K562 (cell line): ENCODE measurements around the gene GNAQ. TPM values are rescaled to one million over a fixed set of nuclear protein-coding genes. Genes with fewer than 3 reads are reported as not detected.

ENCODE experiments used
- ATAC-seq: fragments of 200-7000 bp; cut with Tn5 transposase; 3 replicates; pipeline ENCODE4 v1.9.1; 2020; ENCODE audit warnings: moderate library complexity
- BruUV-seq: library from RNA; stranded (reverse); fragments of 400-500 nt; replicated peaks from 2 replicates; lab custom pipeline; 2021; lab: Mats Ljungman, UMichigan
- CTCF ChIA-PET: fragments of 300-600 bp; formaldehyde crosslinking; extraction: SDS; loops from one replicate; lab custom pipeline; 2021; ENCODE audit warnings: low intra/inter-chr PET ratio; lab: Yijun Ruan, JAX
- POLR2A ChIA-PET: fragments of 300-600, 350-650 bp; sonication (Branson Sonifier 250); formaldehyde crosslinking; extraction: SDS; loops from one replicate; lab custom pipeline; 2021; ENCODE audit warnings: antibody characterized with exemption, inconsistent platforms; lab: Yijun Ruan, JAX
- DNase-seq, 4 experiments: peaks; one replicate each; pipeline versions ENCODE4 v3.0.0 to v3.0.0-alpha.2; 2011 to 2018; ENCODE audit warnings: low spot score in 3 of 4, mixed read lengths in 3 of 4; ENCODE audit errors: extremely low read depth in 1 of 4
- FAIRE-seq: peaks from 2 replicates; lab custom pipeline; 2011; peaks lifted over from hg19 to GRCh38; lab: Jason Lieb, UNC
- H2AFZ ChIP-seq: 2 replicates; pipeline ENCODE4 v1.6.0; 2011; ENCODE audit warnings: low read depth, low read length, control low read depth, inconsistent platforms
- H3K27ac ChIP-seq: fragments of 200-600 bp; 3 replicates; pipeline ENCODE4 v1.8.0; 2011; ENCODE audit warnings: low read depth, mild to moderate bottlenecking, control low read depth, inconsistent platforms, low read length, moderate library complexity, mixed read lengths; ENCODE audit errors: extremely low read depth
- H3K27me3 ChIP-seq, 2 experiments: fragments of 300-600 bp in 1 of 2; 2 replicates in 1 of 2; 3 replicates in 1 of 2; pipeline versions ENCODE4 v1.6.0 to v1.8.0; 2011; ENCODE audit warnings: inconsistent platforms in 2 of 2, low read length in 2 of 2, mild to moderate bottlenecking in 1 of 2, mixed read lengths in 1 of 2, moderate library complexity in 1 of 2; ENCODE audit not compliant: control insufficient read depth in 2 of 2, insufficient read depth in 2 of 2
- H3K36me3 ChIP-seq: fragments of 300-600 bp; 3 replicates; pipeline ENCODE4 v1.8.0; 2011; ENCODE audit warnings: mild to moderate bottlenecking, low read length, inconsistent platforms; ENCODE audit not compliant: control insufficient read depth, insufficient read depth
- H3K4me1 ChIP-seq, 2 experiments: fragments of 200-600 bp in 1 of 2; replicated peaks in 1 of 2; 2 replicates in 1 of 2; 3 replicates in 1 of 2; pipeline versions ENCODE4 v1.5.1 to v1.8.0; 2011; ENCODE audit warnings: inconsistent platforms in 2 of 2, low read length in 2 of 2, mild to moderate bottlenecking in 1 of 2, mixed read lengths in 1 of 2, moderate library complexity in 1 of 2; ENCODE audit not compliant: control insufficient read depth in 2 of 2, insufficient read depth in 2 of 2
- H3K4me2 ChIP-seq: 2 replicates; pipeline ENCODE4 v1.6.1; 2011; ENCODE audit warnings: low read length, control low read depth, inconsistent platforms, mixed read lengths; ENCODE audit not compliant: insufficient read depth
- H3K4me3 ChIP-seq: fragments of 200-600 bp; sonication (generic), shearing (Covaris generic); 2 replicates; pipeline ENCODE4 v1.5.1; 2016; ENCODE audit warnings: control low read depth, inconsistent platforms
- H3K79me2 ChIP-seq: fragments of 200-600 bp; 3 replicates; pipeline ENCODE4 v1.8.0; 2011; ENCODE audit warnings: low read length, inconsistent platforms; ENCODE audit not compliant: control insufficient read depth, insufficient read depth
- H3K9ac ChIP-seq, 2 experiments: 2 replicates each; pipeline versions ENCODE4 v1.6.0 to v1.6.1; 2011; ENCODE audit warnings: low read depth in 2 of 2, low read length in 2 of 2, control low read depth in 1 of 2, inconsistent platforms in 1 of 2, mild to moderate bottlenecking in 1 of 2, mixed read lengths in 1 of 2; ENCODE audit not compliant: insufficient read depth in 1 of 2
- H3K9me1 ChIP-seq: one replicate; pipeline ENCODE4 v1.6.0; 2011; ENCODE audit warnings: inconsistent platforms, mild to moderate bottlenecking, low read length, moderate library complexity; ENCODE audit not compliant: control insufficient read depth, insufficient read depth
- H3K9me3 ChIP-seq: replicated peaks from 2 replicates; pipeline ENCODE4 v1.5.1; 2011; ENCODE audit warnings: low read depth, low read length, inconsistent platforms; ENCODE audit not compliant: control insufficient read depth, insufficient read depth
- H4K20me1 ChIP-seq: replicated peaks from 2 replicates; pipeline ENCODE4 v1.6.1; 2011; ENCODE audit warnings: low read length, inconsistent platforms, mixed read lengths; ENCODE audit not compliant: control insufficient read depth, insufficient read depth
- IRF2 ChIP-seq: sonication (generic); formaldehyde crosslinking; IDR thresholded peaks from 2 replicates; pipeline ENCODE4 v1.8.1; 2022; ENCODE audit warnings: mild to moderate bottlenecking, missing genetic modification reagents
- MBD1 ChIP-seq: fragments of 250-450 bp; sonication (Bioruptor Pico); IDR thresholded peaks from 2 replicates; pipeline ENCODE4 v1.8.0; 2022; ENCODE audit warnings: inconsistent platforms
- MITF ChIP-seq: IDR thresholded peaks from 2 replicates; pipeline ENCODE4 v1.6.1; 2014; ENCODE audit warnings: antibody characterized with exemption
- NFXL1 ChIP-seq: fragments of 450-650 bp; formaldehyde crosslinking; IDR thresholded peaks from 2 replicates; pipeline ENCODE4 v1.4.0; 2021; ENCODE audit warnings: mild to moderate bottlenecking
- PBX2 ChIP-seq, 2 experiments: IDR thresholded peaks in 1 of 2; conservative IDR thresholded peaks in 1 of 2; 2 replicates each; pipeline ENCODE4 v1.6.1; 2016; ENCODE audit warnings: low read depth in 2 of 2, mild to moderate bottlenecking in 1 of 2, missing compliant biosample characterization in 1 of 2, missing genetic modification characterization in 1 of 2, moderate library complexity in 1 of 2
- WGBS: fragments of 100-300 bp; shearing (Covaris generic); methylation state at CpG from one replicate; pipeline ENCODE4 v1.1.6; 2016; ENCODE audit warnings: low coverage, mixed read lengths; ENCODE audit not compliant: insufficient coverage; ENCODE audit errors: missing lambda C conversion rate; 5-methylcytosine and 5-hydroxymethylcytosine counted together
- in situ Hi-C: fragments of 300-500 bp; cut with MboI; formaldehyde crosslinking; loops from 4 replicates; pipeline ENCODE4 v1.15.0; 2018; ENCODE audit warnings: inconsistent platforms, mixed read lengths
- intact Hi-C: fragments of 100-400 bp; cut with micrococcal nuclease; formaldehyde crosslinking; loops from 2 replicates; pipeline ENCODE4 v1.14.2; 2022
- polyA plus RNA-seq, 8 experiments: library from polyadenylated mRNA; depleted of rRNA in 4 of 8; stranded (reverse) in 5 of 8; unstranded in 3 of 8; fragments of >200 nt; fragmentation: Nextera tagmentation in 2 of 8; fragmentation: Illumina TruSeq in 1 of 8; extraction: Ambion mirVana in 2 of 8; extraction: Trizol in 1 of 8; gene quantifications; 2 replicates each; pipeline versions ENCODE4 v1.2.1 to v1.2.3, GENCODE V29; 2011 to 2014; ENCODE audit warnings: inconsistent platforms in 1 of 8, missing spikeins in 1 of 8
- total RNA-seq, 7 experiments: library from RNA; depleted of rRNA in 6 of 7; stranded (reverse); fragments of >200 nt in 6 of 7; fragmentation: Illumina TruSeq in 2 of 7; extraction: Trizol in 2 of 7; gene quantifications; 2 replicates each; pipeline versions ENCODE4 v1.2.1 to v1.2.3, GENCODE V29; 2011 to 2021; ENCODE audit warnings: low replicate concordance in 1 of 7

Gene GNAQ
- total and polyA plus RNA-seq, 9 of the 15 experiments (the other 6 are each of a cell fraction or from before 2014, with no cell fraction given) = 4.8 to 27.9 (median 17.5) TPM

GRCh38 chr9:77985996-77986395, 45.6 kb downstream of the GNAQ start:
- no peak for ATAC-seq
- POLR2A ChIA-PET = interaction anchor here (1.2 to 1.6 kb wide), 2 partner anchors 9 to 47 kb away, joined by 3 to 4 read pairs; no protein-coding TSS in a partner anchor
- no peak for FAIRE-seq
- H3K4me1 ChIP-seq = peaks cover 12 to 47% of the 10 kb centered on the region in 2 experiments
- no peaks in the 10 kb centered on the region for H3K27me3 ChIP-seq
- no peaks in the 10 kb centered on the region for H3K9me3 ChIP-seq
- peaks cover 8% of the 10 kb centered on the region; the same call in 1 of the 3 replicates for H3K36me3 ChIP-seq
- H3K9me1 ChIP-seq = no peaks in the 10 kb centered on the region
- peaks cover 86% of the 10 kb centered on the region for H3K79me2 ChIP-seq
- H3K4me3 ChIP-seq = no peak overlapping the region
- 0 out of 2 replicates have a peak, but pooled peaks cover 4% of the 10 kb centered on the region for H4K20me1 ChIP-seq
- no TSS peak for BruUV-seq
- no peak for DNase-seq
- WGBS = 100% methylated on average over 1 of the region's 1 CpG
- intact Hi-C loops = no loop called here
- CTCF ChIA-PET = no interaction called here
- TF ChIP-seq MBD1 (CRISPR knock-in tag) (no peak), MITF (no peak), PBX2 (CRISPR knock-in tag; IDR thresholded peaks at IDR 0.05; ENCODE audit: low read depth) (no peak), PBX2 (tag; conservative IDR thresholded peaks at IDR 0.05; ENCODE audit: low read depth) (no peak), IRF2 (no peak), NFXL1 (CRISPR knock-in tag) (no peak)
- H2AFZ ChIP-seq = no peak overlapping the region
- H3K4me2 ChIP-seq = peak overlapping the region; percentile 36; the same call in 1 of the 2 replicates
- H3K9ac ChIP-seq = no peak overlapping the region
- H3K27ac ChIP-seq = no peak overlapping the region
- in situ Hi-C loops = loop anchor here (10.0 kb wide), 1 partner anchor 49 kb away; the partner anchor contains the start of gene GNAQ
